Loucy (cell line): ENCODE measurements around the gene KCTD14.

ENCODE experiments used
- H2AFZ ChIP-seq: fragments of 200-600 bp; sonication (generic); 2 replicates; pipeline ENCODE4 v1.6.0; 2016; ENCODE audit warnings: antibody characterized with exemption, mild to moderate bottlenecking, low read length, moderate library complexity
- H3F3A ChIP-seq: fragments of 200-600 bp; 2 replicates; pipeline ENCODE4 v1.6.0; 2016; ENCODE audit warnings: antibody characterized with exemption, low read depth, mild to moderate bottlenecking
- H3K27me3 ChIP-seq: fragments of 200-600 bp; sonication (generic); 2 replicates; pipeline ENCODE4 v1.6.1; 2014; ENCODE audit warnings: low read length, mild to moderate bottlenecking; ENCODE audit not compliant: insufficient read depth, poor library complexity, severe bottlenecking
- H3K36me3 ChIP-seq: fragments of 200-600 bp; sonication (generic); 2 replicates; pipeline ENCODE4 v1.6.1; 2016; ENCODE audit warnings: low read length; ENCODE audit not compliant: insufficient read depth
- H3K4me1 ChIP-seq: fragments of 200-600 bp; sonication (generic); 2 replicates; pipeline ENCODE4 v1.5.1; 2014; ENCODE audit warnings: low read length, mild to moderate bottlenecking; ENCODE audit not compliant: insufficient read depth, poor library complexity, severe bottlenecking
- H3K4me2 ChIP-seq: fragments of 200-600 bp; sonication (generic); 2 replicates; pipeline ENCODE4 v1.6.0; 2014; ENCODE audit warnings: antibody characterized with exemption, low read length, low read depth, mild to moderate bottlenecking; ENCODE audit not compliant: poor library complexity, severe bottlenecking
- H3K4me3 ChIP-seq: fragments of 200-600 bp; sonication (generic); 2 replicates; pipeline ENCODE4 v1.5.1; 2014; ENCODE audit warnings: low read length, mild to moderate bottlenecking, mixed read lengths; ENCODE audit not compliant: poor library complexity, severe bottlenecking
- H3K79me2 ChIP-seq: fragments of 200-600 bp; sonication (generic); 2 replicates; pipeline ENCODE4 v1.6.1; 2014; ENCODE audit warnings: low read length; ENCODE audit not compliant: insufficient read depth
- H3K9ac ChIP-seq: fragments of 200-600 bp; sonication (generic); 2 replicates; pipeline ENCODE4 v1.6.0; 2014; ENCODE audit warnings: mild to moderate bottlenecking, low read depth, low read length, moderate library complexity; ENCODE audit not compliant: poor library complexity, severe bottlenecking
- H3K9me2 ChIP-seq: fragments of 200-600 bp; sonication (generic); replicated peaks from 2 replicates; pipeline ENCODE4 v1.6.1; 2016; ENCODE audit warnings: low read depth, low read length, mixed read lengths
- H3K9me3 ChIP-seq: fragments of 200-600 bp; sonication (generic); 2 replicates; pipeline ENCODE4 v1.6.1; 2014; ENCODE audit warnings: mild to moderate bottlenecking, antibody characterized with exemption, low read length, low read depth; ENCODE audit not compliant: insufficient read depth
- H4K20me1 ChIP-seq: fragments of 200-600 bp; sonication (generic); 2 replicates; pipeline ENCODE4 v1.6.0; 2014; ENCODE audit warnings: antibody characterized with exemption, low read length, mild to moderate bottlenecking; ENCODE audit not compliant: insufficient read depth, poor library complexity, severe bottlenecking
- EZH2phosphoT487 ChIP-seq: fragments of 200-600 bp; IDR thresholded peaks from 2 replicates; pipeline ENCODE4 v1.6.1; 2018; ENCODE audit warnings: antibody characterized with exemption, mild to moderate bottlenecking, moderate library complexity, borderline replicate concordance
- TF ChIP-seq, protein P1 (sequence below): fragments of 200-600 bp; sonication (generic); conservative IDR thresholded peaks from 2 replicates; pipeline ENCODE4 v1.5.1; 2014; ENCODE audit warnings: mild to moderate bottlenecking, antibody characterized with exemption, low read length

The KCTD14 gene

GRCh38 chr11:78070621-78071020 lies 47.5 kb upstream of the KCTD14 start:
- H3K27me3 ChIP-seq, result no peaks in the 10 kb centered on the region
- H3K4me1 ChIP-seq, result peaks cover 17% of the 10 kb centered on the region
- H3K4me3 ChIP-seq, result no peak overlapping the region
- peaks cover 34% of the 10 kb centered on the region for H4K20me1 ChIP-seq
- H3F3A ChIP-seq, result no peaks in the 10 kb centered on the region
- peaks cover 59% of the 10 kb centered on the region for H3K79me2 ChIP-seq
- H3K9me2 ChIP-seq, result no peaks in the 10 kb centered on the region
- TF ChIP-seq, protein P1, sequence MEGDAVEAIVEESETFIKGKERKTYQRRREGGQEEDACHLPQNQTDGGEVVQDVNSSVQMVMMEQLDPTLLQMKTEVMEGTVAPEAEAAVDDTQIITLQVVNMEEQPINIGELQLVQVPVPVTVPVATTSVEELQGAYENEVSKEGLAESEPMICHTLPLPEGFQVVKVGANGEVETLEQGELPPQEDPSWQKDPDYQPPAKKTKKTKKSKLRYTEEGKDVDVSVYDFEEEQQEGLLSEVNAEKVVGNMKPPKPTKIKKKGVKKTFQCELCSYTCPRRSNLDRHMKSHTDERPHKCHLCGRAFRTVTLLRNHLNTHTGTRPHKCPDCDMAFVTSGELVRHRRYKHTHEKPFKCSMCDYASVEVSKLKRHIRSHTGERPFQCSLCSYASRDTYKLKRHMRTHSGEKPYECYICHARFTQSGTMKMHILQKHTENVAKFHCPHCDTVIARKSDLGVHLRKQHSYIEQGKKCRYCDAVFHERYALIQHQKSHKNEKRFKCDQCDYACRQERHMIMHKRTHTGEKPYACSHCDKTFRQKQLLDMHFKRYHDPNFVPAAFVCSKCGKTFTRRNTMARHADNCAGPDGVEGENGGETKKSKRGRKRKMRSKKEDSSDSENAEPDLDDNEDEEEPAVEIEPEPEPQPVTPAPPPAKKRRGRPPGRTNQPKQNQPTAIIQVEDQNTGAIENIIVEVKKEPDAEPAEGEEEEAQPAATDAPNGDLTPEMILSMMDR, result no peak
- no peak for TF ChIP-seq EZH2phosphoT487
- no peak overlapping the region for H3K4me2 ChIP-seq
- peaks cover 52% of the 10 kb centered on the region; the same call in 1 of the 2 replicates for H3K36me3 ChIP-seq
- H3K9me3 ChIP-seq, result no peaks in the 10 kb centered on the region
- no peak overlapping the region for H2AFZ ChIP-seq
- no peak overlapping the region for H3K9ac ChIP-seq

DNA sequence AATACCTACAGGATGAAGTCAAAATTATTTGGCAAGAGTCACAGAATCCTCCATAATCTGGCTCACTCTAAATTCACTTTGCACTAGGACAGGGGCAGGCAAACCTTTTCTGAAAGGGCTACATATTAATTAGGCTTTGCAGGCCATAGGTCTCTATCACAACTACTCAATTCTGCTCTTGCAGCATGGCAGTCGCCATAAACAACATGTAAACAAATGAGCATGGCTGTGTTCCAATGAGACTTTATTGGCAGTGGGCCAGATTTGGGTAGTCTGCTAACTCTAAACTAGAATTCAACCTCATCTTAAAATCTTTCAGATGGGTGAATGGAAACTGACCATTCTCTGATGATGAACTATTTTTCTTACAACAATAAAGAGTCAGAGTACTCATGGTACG lies 46.4 kb upstream of the KCTD14 start:
- H3K9me3 ChIP-seq, result no peaks in the 10 kb centered on the region
- H3K4me1 ChIP-seq, result peaks cover 8% of the 10 kb centered on the region
- no peak for TF ChIP-seq EZH2phosphoT487
- TF ChIP-seq, protein P1, result no peak
- H3K27me3 ChIP-seq, result no peaks in the 10 kb centered on the region
- H3K9ac ChIP-seq, result no peak overlapping the region
- H4K20me1 ChIP-seq, result peaks cover 23% of the 10 kb centered on the region
- no peak overlapping the region for H3K4me2 ChIP-seq
- no peak overlapping the region for H3K4me3 ChIP-seq
- no peak overlapping the region for H2AFZ ChIP-seq
- H3K79me2 ChIP-seq, result peaks cover 48% of the 10 kb centered on the region
- no peaks in the 10 kb centered on the region for H3K9me2 ChIP-seq
- H3K36me3 ChIP-seq, result peaks cover 52% of the 10 kb centered on the region; the same call in 1 of the 2 replicates
- H3F3A ChIP-seq, result no peaks in the 10 kb centered on the region

DNA sequence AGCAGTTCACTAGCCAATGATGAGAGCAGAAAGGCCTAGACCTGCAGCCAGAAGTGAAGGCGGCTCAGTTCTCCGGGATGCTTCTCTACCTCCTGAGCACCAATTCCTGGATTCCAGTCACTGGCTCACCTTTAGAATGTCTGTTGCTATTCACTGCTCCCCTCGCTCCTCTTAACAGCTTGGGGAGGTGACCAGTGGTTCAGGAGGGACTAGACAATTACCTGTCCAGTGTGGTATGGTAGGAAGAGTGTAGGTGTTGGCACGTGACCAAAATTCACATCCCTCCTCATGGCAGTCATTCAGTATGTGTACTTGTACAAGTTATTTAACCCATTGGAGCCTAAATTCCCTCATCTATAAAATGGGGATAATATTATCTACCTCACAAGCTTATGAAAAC lies 44.6 kb upstream of the KCTD14 start:
- Histone ChIP-seq H3K36me3 (peaks cover 47% of the 10 kb centered on the region; the same call in 1 of the 2 replicates), H2AFZ (no peak overlapping the region), H3K9me3 (no peaks in the 10 kb centered on the region), H3K4me1 (peaks cover 4% of the 10 kb centered on the region), H4K20me1 (peaks cover 18% of the 10 kb centered on the region), H3F3A (no peaks in the 10 kb centered on the region), H3K79me2 (peaks cover 30% of the 10 kb centered on the region), H3K9ac (no peak overlapping the region), H3K4me2 (no peak overlapping the region), H3K27me3 (no peaks in the 10 kb centered on the region), H3K4me3 (no peak overlapping the region), H3K9me2 (no peaks in the 10 kb centered on the region)
- no peak for TF ChIP-seq EZH2phosphoT487
- TF ChIP-seq, protein P1, result no peak
